Choroid plexus epithelial cell (primary cell): ENCODE results near the gene CWH43.
"Not testable (repeated sequence)": the region's sequence is repeated elsewhere in the genome, so short reads cannot be mapped to it uniquely, and the experiment has no call there.

Experiments
- DNase-seq: peaks from one replicate; pipeline ENCODE4 v3.0.0-alpha.2; 2010; ENCODE audit warnings: low read depth
- H3K4me3 ChIP-seq: 2 replicates; pipeline ENCODE4 v1.5.1; 2011; ENCODE audit warnings: low read depth, mild to moderate bottlenecking, control low read depth, low read length, moderate library complexity
- CTCF ChIP-seq: conservative IDR thresholded peaks from 2 replicates; pipeline ENCODE4 v1.5.1; 2011; ENCODE audit warnings: low read depth, mild to moderate bottlenecking, control low read depth, inconsistent platforms, low read length, moderate library complexity

The CWH43 gene

GRCh38 chr4:48974979-48975640 is 11.0 kb upstream of the CWH43 start:
- DNase-seq, result no peak
- no peak overlapping the region for H3K4me3 ChIP-seq
- no peak for TF ChIP-seq CTCF

GRCh38 chr4:48976041-48976440 is 10.0 kb upstream of the CWH43 start:
- H3K4me3 ChIP-seq, result no peak overlapping the region
- DNase-seq, result no peak
- TF ChIP-seq CTCF, result no peak

- no peak for TF ChIP-seq CTCF
- peak; percentile 3 for DNase-seq
- no peak overlapping the region for H3K4me3 ChIP-seq
Measured at GRCh38 chr4:48979914-48980579, 6.0 kb upstream of the CWH43 start.

- not testable (repeated sequence) for H3K4me3 ChIP-seq, DNase-seq
Measured at GRCh38 chr4:48984005-48984404, 2.1 kb upstream of the CWH43 start.

- no peak for DNase-seq
- TF ChIP-seq CTCF, result no peak
- H3K4me3 ChIP-seq, result no peak overlapping the region
Measured at GRCh38 chr4:48985602-48985975, 486 bp upstream of the CWH43 start.

- no peak for DNase-seq
- TF ChIP-seq CTCF, result no peak
- no peak overlapping the region for H3K4me3 ChIP-seq
Measured at GRCh38 chr4:48986654-48987164, 634 bp downstream of the CWH43 start.

GRCh38 chr4:48989461-48990203 is 3.6 kb downstream of the CWH43 start:
- no peak for DNase-seq
- H3K4me3 ChIP-seq, result no peak overlapping the region
- TF ChIP-seq CTCF, result no peak
